ENCODE data around the gene TMEM132C.

The TMEM132C gene

DNA sequence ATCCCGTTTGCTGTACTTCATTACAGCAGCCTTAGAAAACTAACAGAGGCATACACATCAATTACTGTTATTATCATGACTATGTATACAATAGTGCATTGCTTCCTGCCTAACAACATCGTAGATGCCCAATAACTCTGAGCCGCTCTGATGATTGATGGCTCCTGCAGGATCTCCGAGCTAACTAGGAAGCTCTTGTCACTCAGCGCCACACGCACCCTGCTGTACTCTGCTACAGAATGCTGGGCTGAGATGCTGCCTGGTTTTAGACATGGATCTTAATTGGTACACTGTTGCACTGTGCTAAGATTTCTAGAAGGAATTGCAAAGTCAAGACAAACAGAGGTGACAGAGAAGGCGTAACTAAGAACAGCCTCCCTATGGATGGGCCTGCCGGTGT, 387.5 kb downstream of the TMEM132C start:
- no peak for DNase-seq (ENCODE audit: low read depth in 2 of 2, low spot score in 1 of 2)

DNA sequence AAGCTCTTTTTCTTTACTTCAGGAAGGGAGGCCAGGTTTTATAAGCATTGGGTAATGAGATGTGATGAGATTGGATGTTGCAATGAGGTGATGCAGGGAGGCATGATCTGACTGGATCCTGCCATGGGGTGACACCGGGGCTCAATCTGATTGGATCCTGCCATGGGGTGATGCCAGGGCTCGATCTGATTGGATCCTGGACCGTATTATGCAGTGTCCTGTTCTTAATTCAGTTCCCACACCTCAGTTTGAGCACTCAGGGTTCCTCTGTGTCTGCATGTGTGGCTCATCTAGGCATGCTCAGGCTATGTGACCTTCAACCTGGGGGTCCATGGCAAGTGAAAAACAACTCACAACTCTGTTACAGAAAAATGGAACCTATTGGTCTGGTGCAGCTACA, 390.4 kb downstream of the TMEM132C start:
- no peak for DNase-seq (ENCODE audit: low read depth in 2 of 2, low spot score in 1 of 2)

DNA sequence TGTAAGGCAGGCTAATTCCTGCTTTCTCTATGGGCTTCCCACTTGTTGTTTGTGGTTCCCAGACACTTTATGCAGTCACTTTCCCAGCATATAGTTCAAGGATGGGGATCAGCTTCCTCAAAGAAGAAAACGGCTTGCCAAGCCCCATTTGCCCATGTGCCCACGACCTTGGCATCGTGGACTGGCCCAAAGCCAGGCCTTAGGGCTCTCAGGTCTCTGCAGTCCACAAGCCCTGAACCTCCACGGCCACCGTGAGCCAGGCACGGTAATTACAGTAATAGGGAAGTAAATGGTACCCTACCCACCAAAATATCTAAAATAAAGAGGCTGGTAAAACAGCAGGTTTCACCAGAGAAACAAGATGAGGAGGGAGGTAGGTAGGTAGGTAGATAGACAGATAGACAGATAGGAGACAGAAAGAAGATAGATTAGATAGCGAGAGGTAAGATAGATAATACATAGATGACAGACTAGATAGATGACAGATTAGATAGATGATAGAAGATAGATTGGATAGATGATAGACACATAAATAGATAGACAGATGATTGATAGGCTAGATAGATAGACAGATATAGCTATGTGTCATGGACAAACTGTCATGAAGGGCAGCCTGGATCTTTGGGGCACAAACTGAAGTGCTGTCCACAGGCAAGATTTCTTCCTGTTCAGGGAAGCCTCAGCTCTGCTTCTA, 393.7 kb downstream of the TMEM132C start:
- no peak for DNase-seq (ENCODE audit: low read depth in 2 of 2, low spot score in 1 of 2)

DNA sequence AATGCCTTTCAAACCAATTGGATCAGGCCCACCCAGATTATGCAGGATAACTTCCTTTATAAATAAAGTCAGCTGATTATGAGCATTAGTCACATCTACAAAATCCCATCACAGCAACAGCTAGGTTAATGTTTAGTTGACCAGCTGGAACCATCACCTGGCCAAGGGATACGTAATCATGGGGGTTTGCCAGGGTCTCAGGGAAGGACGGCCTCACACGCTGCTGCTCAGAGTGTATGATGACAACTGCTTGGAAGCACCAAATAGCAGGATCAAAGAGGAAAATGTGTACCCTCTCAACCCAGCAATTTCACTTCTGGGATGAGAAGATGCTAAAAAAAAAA, 394.2 kb downstream of the TMEM132C start:
- no peak for DNase-seq (ENCODE audit: low read depth in 2 of 2, low spot score in 1 of 2)

DNA sequence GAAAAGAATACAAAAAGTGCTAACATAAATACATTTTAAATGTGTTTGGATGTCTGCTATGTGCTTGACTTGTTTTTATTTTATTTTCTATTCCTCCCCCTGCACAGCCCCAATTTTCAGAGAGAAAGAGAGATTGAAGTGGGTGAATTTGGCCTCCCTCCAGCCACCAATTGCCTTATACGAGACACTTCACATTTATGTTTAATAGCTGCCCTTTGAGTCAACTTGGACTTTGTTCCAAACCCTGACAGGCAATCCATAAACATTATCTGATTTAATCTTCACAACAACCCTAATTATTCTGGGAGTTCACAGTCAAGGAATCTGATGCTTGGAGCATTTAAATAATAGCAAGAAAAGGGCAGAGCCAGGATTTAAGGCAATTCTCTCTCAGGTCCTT, 395.1 kb downstream of the TMEM132C start:
- no peak for DNase-seq (ENCODE audit: low read depth in 2 of 2, low spot score in 1 of 2)

DNA sequence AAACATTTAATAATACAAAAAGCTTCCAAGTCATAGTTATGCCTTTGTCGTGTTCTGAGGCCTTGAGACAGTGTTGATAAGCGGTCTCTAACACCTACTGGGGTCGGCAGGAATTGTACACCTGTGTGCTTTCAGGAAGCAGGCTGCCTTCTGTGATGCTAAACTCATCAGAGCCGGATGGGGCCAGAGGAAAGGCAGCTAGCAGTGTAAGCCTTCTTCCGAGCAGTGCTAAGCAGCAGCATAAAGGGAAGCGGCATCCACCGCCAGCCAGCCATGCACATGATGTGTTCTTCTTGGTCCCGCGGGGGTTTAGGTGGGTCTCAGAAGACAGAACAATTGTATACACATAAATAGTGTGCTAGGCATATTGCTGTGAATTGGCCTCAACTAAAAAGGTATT, 397.5 kb downstream of the TMEM132C start:
- DNase-seq (ENCODE audit: low read depth in 2 of 2, low spot score in 1 of 2): no peak

DNA sequence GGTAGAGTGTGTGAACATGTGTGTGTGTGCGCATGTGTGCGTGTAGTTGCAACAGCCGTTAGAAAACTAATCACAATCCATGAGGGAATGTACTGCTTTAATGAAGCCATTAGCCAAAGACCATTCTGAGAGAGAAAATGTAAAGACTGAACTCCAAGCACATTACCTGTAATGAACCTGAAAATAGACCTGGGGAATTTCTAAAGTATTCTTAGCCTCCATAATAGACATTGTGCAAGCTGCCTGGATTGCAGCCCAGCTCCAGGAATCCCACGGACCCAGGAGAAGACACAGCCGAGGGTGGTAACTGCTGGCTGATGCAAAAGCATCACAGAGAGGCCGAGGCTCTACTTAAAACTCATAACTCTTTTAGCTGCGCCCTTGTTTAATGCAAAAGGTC, 400.2 kb downstream of the TMEM132C start:
- no peak for DNase-seq (ENCODE audit: low read depth in 2 of 2, low spot score in 1 of 2)

DNA sequence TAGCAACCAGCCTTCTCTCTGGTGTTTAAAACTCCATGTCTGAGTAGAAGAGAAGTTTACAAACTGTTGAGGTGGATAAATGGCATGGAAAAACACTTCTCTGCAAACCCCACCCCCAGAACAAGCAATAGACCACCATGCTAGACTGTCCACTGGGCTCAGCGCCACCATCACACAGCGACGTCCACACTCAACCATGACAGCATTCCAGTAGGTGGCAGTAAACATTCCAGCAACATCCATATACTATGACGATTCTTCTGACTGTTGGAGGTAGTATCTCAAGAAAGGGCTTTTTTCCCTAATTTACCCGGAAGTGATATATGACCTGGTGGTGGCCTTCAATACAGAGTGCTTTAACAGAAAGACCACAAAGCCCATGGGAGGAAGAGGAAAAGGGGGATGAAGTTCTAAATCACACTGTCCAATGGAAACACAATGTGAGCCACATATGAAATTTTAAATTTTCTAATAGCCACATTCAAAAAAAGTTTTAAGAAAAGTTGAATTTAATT, 404.6 kb downstream of the TMEM132C start:
- no peak for DNase-seq (ENCODE audit: low read depth in 2 of 2, low spot score in 1 of 2)

DNA sequence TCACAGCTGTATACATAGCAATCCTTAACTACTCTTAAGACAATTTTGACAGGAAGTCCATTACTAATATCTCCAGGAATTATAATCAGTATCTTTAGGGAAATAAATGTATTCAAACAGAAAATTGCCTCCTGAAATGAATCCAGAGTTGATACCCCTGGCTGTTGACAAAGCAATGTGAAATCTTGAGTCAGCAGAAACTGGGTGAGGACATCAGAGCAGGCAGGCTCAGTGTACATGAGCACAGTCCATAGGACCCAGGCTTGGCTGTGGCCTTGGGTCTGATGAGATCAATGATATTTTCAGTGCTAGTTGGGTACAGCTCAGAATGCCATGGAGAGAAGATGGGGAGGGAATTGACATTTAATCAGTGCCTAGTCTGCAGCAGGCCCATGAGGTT, 405.5 kb downstream of the TMEM132C start:
- DNase-seq (ENCODE audit: low read depth in 2 of 2, low spot score in 1 of 2): no peak

DNA sequence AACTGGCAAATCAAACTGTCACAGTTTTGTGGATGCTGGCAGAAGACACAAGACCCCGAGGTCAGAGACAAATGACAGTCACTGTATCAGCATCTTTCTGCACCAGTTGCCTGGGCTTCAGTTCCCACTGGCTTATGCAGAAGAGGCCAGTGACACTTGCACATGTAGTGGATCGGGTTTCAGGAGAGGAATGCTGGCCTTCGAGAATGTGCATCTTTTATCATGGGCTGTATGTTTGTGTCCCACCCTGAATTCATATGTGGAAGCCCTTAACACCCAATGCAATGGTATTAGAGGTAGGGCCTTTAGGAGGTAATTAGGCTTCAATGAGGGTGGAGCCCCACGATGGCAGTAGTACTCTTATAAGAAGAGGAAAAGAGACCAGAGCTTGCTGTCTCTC, 405.9 kb downstream of the TMEM132C start:
- no peak for DNase-seq (ENCODE audit: low read depth in 2 of 2, low spot score in 1 of 2)

DNA sequence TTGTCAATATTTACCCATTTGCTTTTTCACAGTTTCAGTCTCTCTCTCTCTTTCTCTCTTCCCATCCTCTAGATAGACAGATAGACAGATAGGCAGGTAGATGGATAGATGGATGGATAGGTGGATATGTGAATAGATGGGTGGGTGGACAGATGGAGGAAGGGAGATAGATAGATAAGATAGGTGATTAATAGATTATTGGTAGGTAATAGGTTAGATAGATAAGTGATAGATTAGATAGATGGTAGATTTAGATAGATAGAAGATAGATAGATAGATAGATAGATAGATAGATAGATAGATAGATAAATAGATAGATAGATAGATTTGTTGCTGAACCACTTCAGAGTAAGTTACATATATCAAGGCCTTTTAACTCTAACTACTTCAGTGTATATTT, 408.6 kb downstream of the TMEM132C start:
- DNase-seq (ENCODE audit: low read depth in 2 of 2, low spot score in 1 of 2): no peak

DNA sequence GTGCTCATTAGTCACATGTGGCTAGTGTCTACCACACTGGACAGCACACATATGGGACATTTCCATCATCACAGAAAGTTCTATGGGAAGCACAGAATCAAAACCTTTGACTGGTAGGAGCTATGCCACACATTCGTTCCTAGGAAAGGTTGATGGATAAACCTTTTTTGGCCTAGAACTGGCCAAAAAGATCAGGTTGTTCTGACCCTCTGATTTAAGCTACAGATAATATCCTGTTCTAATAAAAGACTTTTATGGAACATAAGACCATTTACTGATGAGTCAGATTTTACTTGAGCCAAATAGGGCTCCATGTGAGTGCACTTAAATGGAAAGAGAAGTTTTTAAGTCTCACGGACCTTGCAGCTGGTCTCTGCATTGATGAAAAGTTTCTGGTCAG, 413.6 kb downstream of the TMEM132C start:
- no peak for DNase-seq (ENCODE audit: low read depth in 2 of 2, low spot score in 1 of 2)

DNA sequence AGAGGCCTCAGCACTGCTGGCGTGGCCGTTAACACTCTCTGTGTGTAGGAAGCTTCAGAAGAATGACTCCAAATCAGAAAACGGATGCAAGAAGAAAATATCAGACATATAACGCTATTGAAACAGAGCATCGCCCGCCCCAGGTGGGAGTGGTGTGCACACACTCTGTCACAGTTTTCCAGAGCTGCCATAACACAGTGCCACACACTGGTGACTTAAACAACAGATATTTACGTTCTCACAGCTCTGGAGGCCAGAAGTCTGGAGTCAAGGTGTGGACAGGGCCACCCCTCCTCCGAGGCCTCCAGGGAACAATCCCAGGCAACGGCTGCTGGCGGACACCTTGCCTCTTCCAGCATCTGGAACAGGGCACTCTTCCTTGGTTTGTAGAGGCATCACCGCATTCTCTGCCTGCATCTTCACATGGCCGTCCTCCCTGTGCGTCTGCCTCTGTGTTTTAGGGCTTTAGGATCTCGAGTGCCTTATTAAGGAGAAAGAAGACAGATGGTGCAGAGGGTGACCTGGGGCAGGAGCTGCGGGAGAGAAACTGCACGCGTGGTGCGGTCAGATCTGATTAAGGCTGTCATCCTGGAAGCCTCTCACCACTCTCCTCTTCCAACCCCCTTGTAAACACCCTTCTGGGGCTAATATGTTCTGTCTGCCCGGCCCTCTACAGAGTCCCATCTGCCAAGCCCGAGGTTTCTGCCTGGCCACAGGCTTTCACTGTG, 415.7 kb downstream of the TMEM132C start:
- no peak for DNase-seq (ENCODE audit: low read depth in 2 of 2, low spot score in 1 of 2)

DNA sequence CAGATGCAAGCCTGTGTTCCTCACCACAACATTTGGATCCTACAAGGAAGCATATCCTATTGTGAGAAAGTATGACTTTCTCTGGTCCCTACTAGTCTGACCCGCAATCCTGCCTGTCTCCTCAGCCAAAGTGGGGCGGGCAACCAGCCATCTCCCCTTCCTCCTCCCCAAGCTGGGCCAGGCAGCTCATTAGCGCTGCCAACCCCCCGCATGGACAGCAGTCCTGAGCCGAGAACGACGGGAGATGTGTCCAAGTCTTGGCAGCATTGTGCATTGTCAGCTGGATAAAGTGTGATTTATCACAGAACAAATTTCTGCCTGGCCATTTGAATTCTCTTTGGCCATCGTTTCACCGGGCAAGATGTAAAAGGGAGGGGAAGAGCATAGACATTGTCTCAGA, 417.4 kb downstream of the TMEM132C start:
- DNase-seq (ENCODE audit: low read depth in 2 of 2, low spot score in 1 of 2): no peak

DNA sequence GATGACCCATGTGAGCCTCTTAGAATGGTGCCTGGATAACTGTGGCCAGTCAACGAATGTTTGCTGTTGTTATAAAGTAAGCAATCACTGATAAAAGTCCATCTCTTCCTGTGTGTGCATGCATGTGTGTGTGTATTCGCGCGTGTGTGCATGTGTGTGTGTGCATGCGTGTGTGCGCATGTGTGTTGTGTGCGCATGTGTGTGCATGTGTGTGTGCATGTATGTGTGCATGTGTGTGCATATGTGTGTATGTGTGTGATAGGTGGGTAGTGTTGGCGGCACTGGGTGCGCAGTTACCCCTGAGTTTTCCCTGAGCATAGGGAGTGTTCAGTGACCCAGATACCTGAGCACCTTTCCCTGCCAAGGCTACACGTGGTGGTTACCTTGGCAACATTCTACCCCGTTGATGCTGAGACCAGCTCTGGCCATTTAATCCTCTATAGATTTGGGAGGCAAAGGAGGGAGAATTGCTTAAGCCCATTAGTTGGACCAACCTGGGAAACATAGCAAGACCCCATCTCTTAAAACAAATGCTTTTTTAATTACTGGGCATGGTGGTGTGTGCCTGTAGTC, 419.0 kb downstream of the TMEM132C start:
- no peak for DNase-seq (ENCODE audit: low read depth in 2 of 2, low spot score in 1 of 2)

DNA sequence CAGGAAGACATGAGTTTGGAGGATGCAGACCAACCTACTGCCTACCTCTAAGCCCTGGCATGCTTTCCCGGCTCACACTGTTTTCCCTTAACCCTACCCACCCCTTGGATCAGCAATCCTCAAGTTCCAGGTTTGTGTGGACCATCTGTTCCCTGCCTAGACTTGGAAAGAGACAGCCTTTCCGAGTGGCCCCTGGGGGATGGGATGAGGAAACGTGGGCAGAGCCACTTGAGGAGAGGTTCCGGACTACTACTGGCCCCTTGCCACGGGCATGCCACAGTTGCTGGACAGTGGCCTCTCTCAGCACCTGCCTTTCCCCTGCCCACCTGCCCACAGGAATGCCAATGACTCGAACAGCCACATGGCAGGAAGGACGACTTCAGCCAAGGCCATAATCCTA, 420.9 kb downstream of the TMEM132C start:
- no peak for DNase-seq (ENCODE audit: low read depth in 2 of 2, low spot score in 1 of 2)

DNA sequence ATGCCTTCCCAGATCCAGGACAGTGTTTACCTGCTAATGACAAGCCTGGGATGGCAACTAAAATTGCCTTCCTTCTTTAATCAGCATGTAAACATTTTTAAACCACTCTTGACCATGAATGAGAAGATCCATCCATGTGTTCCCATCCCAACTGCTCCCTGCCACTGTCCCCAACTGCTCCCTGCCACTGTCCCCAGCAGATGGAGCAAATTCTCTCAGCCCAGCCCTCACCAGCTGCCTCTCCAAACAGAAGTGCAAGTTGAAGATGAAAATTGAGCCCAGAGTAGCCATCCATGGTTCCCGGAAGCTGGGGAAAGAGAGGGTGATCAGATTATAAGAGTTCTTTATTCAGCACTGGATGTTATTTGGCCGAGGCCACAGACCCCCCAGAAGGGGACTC, 423.7 kb downstream of the TMEM132C start:
- no peak for DNase-seq (ENCODE audit: low read depth in 2 of 2, low spot score in 1 of 2)

DNA sequence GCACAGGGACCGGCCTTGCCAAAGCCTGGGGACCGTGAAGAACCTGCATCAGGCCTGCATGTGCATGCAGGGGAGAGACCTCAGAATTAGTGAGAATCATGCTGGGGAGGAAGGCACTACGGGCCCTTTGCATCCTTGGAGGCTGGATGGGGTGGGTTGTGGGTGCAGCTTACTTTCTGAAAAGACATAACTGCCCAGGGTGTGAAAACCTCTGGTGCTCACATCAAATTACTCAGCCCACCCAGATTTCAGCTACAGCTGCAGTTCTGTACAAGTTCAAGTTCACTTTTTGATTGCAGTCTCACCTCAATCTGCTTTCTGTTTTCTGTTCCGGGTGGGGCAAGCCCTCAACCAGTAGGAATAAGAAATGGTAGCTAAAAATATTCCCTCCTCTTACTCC, 426.1 kb downstream of the TMEM132C start:
- DNase-seq (ENCODE audit: low read depth in 2 of 2, low spot score in 1 of 2): no peak

DNA sequence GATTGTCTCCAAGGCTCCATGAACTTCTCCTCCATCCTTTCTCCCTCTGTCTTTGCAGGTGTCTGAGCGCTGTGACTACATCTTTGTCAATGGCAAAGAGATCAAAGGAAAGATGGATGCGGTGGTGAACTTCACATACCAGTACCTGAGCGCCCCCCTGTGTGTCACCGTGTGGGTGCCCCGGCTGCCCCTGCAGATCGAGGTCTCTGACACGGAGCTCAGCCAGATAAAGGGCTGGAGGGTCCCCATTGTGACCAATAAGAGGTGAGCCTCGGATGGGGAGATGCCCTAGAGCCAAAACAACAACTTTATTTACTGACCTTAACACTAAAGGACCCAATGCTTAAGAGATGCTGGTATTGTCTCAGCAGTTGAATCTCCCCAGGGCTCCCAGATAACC, 426.8 kb downstream of the TMEM132C start:
- DNase-seq (ENCODE audit: low read depth in 2 of 2, low spot score in 1 of 2): no peak

DNA sequence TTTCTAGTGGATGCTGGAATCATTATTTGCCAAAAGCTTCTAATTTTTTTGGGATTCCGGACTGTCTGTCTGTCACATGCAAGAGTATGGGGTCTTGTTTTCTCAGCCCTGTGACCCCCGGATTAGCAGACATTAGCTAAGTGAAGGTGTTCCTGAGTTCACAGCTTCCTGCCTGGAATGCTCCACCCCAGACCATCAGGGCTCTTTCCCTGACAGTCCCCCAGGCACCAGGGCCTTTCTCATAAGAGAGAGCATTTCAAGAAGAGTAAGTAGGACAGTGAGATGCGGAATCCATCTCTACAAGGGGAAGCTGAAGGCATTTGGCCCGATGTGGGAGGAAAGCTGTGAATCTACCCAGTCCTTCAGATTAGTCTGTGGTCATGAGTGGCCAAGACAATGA, 427.5 kb downstream of the TMEM132C start:
- DNase-seq (ENCODE audit: low read depth in 2 of 2, low spot score in 1 of 2): no peak

DNA sequence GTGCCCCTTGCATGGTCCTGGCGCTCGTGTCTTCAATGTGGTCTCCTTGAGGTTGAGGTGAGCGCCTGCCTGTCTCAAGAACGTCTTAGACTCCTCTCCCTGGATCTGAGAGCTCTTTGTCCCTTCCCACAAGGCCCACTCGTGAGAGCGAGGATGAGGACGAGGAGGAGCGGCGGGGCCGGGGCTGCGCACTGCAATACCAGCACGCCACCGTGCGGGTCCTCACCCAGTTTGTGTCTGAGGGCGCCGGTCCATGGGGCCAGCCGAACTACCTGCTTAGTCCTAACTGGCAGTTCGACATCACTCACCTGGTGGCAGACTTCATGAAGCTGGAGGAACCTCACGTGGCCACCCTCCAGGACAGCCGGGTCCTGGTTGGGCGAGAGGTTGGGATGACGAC, 428.7 kb downstream of the TMEM132C start:
- no peak for DNase-seq (ENCODE audit: low read depth in 2 of 2, low spot score in 1 of 2)

DNA sequence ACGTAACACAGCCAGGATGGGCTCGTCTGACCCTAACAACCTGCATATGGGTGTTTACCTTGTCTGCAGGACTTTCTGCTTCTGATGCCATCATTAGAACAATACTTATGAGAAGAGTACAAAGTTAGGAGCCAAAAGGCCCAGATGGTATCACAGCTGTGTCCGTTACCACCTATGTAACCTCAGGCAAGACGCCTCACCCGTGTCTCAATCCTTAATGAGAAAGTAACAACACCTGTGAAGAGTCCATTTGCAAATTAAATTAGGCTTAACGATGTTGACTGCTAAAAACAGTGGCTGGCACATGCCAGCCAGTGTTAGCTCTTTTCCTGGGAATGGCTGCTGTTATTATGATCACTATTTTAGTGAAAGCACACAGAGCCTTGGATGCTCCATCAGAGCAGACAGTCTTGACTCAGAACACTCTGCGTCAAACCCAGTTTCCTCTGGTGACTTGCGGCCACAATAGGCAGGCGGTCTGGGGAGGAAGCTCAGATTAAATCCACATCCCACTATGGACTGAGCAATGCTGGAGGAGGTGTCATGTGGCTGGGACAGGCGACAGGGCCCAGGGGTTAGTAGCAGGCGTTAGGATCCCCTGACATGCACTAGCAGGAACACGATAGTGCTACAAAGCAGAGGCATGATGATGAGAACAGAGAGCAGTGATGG, 431.5 kb downstream of the TMEM132C start:
- DNase-seq (ENCODE audit: low read depth in 2 of 2, low spot score in 1 of 2): no peak

All from stimulated activated CD8-positive, alpha-beta memory T cell treated with anti-CD3 and anti-CD28 coated beads, Interleukin-4, amount 100 ng/mL, for 1 hour (primary cell).